Fibroblast of peridontal ligament (primary cell): ENCODE results near the gene AMIGO1.

Experiments used
- DNase-seq: peaks from one replicate; pipeline ENCODE4 v3.0.0-alpha.2; 2010; ENCODE audit errors: extremely low read depth

Gene AMIGO1

DNA sequence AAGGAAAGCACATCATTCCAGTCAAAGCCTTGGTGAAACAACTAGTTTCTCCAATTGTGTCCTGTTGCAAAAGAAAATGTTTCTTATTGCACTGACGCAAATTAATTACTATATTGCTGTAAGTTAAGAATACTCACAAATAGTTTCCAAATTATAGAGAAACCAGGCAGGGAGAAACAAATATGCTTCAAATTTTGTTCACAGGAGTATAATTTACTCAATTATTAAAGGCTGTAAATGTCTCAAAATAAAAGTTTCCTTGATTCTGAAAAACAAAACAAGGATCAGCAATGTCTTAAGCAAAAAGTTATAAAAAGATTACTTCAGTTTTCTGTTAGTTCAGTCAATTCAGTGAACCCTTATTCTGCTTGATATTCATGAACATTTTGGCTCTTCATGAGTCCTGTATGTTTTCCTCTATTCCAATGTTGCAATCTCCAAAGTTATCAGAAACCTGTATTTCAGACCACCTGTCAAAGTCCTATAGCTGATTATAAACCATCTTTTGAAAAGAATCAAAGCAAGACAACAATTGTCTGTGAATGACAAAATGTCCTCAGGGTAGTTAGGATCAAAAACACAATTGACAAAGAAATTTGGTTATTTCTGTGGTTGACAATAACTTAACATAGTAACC lies 54.9 kb downstream of the AMIGO1 start:
- DNase-seq: no peak
